ENCODE data around the gene PEAK1.

The PEAK1 gene

DNA sequence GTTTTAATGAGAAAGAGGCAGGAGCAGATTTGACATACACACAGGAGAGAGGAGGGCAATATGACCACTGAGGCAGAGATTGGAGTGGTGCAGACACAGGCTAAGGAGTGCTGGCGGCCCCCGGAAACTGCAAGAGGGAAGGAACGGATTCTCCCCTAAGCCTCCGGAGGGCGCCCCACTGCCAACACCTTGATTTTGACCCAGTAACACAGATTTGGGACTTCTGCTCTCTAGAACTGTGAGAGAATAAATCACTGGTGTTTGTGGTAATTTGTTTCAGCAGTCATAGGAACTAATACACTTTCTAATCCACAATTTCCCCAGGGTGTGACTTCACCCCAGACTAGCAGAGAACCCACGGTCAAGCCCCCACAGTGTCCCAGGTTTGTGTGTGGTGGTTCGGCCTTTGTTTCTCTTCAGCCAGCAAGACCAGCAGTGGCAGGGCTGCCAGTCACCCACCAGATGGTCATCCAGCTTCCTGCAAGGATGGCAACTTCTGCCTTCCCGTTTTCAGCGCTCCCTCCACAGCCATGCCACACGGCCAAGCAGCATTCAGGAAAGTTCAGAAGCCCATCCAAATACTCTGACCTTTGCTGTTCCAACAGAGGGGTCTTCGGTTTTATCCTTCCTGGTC lies 325.4 kb downstream of the PEAK1 start:
- DNase-seq = peak; percentile 26

DNA sequence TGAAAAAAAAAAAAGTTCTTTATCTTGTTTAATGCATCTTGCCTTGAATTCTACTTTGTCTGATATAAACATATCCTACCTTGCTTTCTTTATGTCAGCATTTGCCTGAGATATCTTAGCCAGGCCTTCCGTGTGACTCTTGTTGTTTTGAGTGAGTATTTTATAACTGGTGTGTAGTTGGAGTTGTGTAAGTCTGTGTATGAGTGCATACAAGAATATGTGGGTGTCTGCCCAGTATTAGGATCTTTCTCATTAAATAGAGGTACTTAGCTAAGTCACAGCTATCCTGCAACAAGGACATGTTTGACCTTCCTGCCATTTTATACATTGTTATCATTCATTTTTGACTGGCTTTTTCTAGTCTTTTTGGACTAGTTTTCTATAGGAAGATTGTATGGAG lies 326.5 kb downstream of the PEAK1 start:
- in situ Hi-C loops (cut with MboI; ENCODE audit: low pct_unique_long_range_greater_than_20kb, low sequenced_read_pairs) = no loop called here
- DNase-seq = no peak

More for the DNA sequence above, 325.4 kb downstream of the PEAK1 start:
- in situ Hi-C loops (cut with MboI; ENCODE audit: low pct_unique_long_range_greater_than_20kb, low sequenced_read_pairs) = no loop called here

DNA sequence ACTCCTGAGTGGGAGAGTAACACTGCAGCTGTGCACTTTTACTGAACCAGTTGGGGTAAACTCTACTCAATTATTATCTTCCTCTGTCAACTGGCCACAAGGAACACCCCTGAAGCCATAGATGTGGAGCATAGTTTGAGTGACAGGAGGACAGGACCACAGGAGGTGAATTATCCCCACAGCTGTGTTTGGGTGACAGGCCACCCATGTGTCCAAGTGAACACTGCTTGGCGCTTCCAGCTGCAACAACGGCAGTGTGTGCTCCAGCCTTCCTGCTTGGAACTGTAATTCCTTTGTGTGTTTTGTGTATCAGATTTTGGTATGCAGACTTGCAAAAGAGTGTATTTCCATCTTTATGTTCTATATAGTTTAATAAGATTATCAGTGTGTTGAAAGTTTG lies 328.8 kb downstream of the PEAK1 start:
- no peak for DNase-seq
- in situ Hi-C loops (cut with MboI; ENCODE audit: low pct_unique_long_range_greater_than_20kb, low sequenced_read_pairs) = no loop called here

DNA sequence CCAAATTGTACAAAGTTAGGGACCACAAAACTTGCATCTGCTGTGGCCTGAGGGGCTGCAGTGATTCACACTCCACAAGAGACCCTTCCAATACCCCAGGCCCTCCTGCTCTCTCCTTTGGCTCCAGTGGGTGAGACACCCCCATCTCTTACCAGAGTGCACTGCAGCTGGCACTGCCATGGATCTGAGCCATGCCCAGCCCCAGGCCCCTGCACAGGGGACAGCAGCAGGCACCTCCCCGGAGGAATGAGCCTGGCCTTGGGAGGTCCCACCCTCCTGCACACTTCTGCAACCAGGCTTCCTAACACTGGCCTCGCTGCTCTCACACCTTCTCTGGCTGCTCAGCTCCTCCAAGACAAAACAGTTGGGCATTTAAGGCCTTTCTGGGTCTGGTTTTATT lies 332.7 kb downstream of the PEAK1 start:
- no peak for DNase-seq
- in situ Hi-C loops (cut with MboI; ENCODE audit: low pct_unique_long_range_greater_than_20kb, low sequenced_read_pairs) = no loop called here

DNA sequence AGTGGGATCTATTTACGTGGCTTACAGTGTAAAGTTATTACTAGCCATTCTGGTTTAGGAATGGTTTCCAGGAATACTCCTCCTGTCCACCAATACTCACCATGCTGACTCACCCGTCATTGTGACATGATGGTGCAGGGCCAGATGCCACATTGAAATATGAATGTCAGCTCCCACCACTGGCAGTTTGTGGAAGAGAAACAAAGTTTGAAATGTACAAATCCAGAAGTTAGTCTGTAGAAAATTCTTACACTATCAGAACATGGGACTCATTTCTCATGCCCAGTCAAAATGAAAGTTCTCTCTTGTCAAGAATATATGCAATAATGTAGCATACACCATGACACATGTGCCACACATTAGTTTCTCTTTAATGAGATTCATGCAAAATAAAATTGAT lies 334.6 kb downstream of the PEAK1 start:
- no peak for DNase-seq
- in situ Hi-C loops (cut with MboI; ENCODE audit: low pct_unique_long_range_greater_than_20kb, low sequenced_read_pairs) = no loop called here

DNA sequence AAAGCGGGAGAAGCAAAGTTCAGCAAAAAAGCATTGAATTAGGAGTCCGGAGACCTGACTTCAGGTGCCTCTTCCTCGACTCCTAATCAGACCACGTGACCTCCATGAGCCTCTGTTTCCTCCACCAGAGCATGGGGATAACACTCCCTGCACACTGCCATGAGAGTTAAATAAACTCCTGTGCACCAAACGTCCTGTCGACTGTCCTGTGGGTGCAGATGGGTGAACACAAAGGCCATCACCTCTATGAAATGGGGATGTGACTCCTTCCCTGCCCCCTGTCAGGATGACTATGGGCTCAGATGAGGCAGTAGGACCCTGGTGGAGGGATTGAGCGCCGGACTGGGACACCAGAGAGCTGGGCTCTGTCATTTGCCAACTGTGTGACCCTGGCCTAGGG lies 335.5 kb downstream of the PEAK1 start:
- no peak for DNase-seq
- in situ Hi-C loops (cut with MboI; ENCODE audit: low pct_unique_long_range_greater_than_20kb, low sequenced_read_pairs) = no loop called here

DNA sequence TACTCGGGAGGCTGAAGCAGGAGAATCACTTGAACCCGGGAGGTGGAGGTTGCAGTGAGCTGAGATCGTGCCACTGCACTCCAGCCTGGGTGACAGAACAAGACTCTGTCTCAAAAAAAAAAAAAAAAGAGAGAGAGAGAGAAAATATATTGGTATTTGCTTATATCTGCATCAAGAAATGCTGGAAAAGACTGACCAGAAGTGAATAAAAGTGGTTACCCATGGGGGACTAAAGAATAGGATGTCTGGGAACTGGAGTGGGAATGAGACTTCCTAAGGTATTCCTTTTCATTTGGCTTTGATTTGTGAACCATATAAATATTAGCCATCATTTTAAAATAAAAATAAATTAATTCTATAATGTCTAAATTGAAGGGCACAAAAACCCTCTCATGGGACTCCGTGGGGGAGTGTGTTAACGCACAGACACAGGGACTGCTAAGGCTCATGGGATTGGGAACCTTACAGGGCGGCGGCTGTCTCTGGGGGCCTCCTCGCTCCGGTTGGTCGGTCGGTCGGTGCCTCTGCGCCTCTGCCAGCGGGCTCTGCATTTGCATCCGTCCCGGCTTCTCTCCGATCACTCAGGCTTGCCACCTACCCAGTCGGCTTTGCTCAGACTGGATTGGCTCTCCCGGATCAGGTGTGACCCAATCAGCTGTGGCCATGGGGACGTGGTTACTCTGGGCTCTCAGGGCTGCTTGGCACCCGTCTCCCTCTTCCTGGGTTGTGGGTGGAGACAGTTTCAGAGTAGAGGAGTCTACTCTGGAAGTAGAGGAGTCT lies 336.3 kb downstream of the PEAK1 start:
- in situ Hi-C loops (cut with MboI; ENCODE audit: low pct_unique_long_range_greater_than_20kb, low sequenced_read_pairs) = no loop called here
- no peak for DNase-seq

DNA sequence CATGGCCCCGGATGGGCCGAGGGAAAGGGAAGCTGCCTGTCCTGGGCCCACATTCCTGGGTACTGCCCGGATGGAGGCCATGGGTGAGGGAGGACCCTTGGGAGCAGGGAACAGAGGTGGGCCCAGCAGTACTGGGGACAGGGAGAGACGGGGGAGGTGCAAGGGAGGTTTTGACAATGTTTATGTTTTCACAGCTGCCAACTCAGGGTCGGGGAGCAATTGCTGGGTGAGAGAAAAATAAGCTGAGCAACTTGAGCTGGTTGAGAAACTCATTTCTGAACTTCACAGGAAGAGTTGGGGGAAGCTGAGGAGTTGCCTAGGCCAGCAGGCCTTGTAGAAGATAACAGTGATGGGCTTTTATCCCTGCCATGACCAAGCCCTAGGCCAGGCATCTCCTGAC lies 337.9 kb downstream of the PEAK1 start:
- in situ Hi-C loops (cut with MboI; ENCODE audit: low pct_unique_long_range_greater_than_20kb, low sequenced_read_pairs) = no loop called here
- DNase-seq = no peak

DNA sequence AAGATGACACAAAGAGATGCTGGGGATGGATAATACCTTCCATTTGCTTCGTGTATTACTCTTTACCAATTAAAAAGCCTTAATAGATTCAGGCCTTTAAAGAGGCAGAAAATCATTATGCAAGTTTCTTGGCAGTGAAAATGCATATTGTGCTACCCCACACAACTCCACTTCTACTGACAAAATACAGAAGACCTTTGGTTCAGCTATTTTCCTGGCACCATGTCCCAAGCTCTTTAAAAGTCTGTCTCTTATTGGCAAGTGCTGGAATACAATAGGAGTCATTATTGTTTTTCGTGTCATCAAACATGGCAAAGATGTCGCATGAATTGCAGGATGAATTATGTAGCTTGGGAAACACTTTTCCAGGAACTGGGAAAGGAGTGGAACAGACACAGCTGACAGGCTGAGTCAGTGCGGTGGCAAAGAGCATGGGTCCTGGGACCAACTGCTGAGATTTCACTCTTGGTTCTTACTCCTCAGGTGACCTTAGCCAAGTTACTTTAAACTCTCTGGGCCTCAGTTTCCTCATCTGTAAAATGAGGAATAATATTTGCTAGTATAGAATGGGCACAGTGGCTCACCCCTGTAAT lies 343.5 kb downstream of the PEAK1 start:
- in situ Hi-C loops (cut with MboI; ENCODE audit: low pct_unique_long_range_greater_than_20kb, low sequenced_read_pairs) = no loop called here
- DNase-seq = no peak

DNA sequence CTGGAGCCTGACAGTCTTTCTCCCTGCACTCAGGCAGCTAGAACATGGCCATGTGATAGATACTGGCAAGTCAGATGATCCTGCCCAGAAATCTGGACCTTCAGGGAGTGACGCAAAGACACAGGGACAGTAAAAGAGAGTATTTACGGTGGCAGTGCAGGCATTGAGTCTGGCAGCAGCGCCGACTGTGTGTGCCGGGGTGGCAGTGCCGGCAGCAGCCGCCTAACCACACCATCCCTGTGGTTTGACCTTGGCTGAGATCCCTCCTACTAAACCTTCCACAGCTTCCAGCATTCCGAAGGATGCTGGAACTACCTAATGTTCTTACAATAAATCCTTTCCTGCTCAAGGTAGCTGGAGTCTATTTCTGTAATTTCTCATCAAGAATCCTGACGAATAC lies 344.4 kb downstream of the PEAK1 start:
- in situ Hi-C loops (cut with MboI; ENCODE audit: low pct_unique_long_range_greater_than_20kb, low sequenced_read_pairs) = no loop called here
- no peak for DNase-seq

DNA sequence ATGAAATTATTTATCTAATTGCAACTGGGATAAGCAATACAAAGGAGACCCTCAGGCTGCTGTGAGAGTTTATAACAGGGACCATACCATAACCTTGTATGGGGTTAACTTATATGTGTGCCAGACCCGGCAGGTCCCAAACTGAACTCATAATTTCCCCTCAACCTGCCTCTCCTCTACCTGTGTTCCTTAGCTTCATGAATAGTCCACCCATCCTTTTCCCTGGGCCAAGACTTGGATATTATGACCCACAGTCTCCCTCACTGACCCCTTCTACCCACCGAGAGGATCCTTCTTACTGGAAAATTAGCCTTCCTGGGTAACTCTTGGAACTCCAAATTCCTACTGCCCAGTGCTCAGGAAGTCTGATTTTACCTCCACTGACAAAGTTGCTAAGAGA lies 345.6 kb downstream of the PEAK1 start:
- in situ Hi-C loops (cut with MboI; ENCODE audit: low pct_unique_long_range_greater_than_20kb, low sequenced_read_pairs) = no loop called here
- no peak for DNase-seq

DNA sequence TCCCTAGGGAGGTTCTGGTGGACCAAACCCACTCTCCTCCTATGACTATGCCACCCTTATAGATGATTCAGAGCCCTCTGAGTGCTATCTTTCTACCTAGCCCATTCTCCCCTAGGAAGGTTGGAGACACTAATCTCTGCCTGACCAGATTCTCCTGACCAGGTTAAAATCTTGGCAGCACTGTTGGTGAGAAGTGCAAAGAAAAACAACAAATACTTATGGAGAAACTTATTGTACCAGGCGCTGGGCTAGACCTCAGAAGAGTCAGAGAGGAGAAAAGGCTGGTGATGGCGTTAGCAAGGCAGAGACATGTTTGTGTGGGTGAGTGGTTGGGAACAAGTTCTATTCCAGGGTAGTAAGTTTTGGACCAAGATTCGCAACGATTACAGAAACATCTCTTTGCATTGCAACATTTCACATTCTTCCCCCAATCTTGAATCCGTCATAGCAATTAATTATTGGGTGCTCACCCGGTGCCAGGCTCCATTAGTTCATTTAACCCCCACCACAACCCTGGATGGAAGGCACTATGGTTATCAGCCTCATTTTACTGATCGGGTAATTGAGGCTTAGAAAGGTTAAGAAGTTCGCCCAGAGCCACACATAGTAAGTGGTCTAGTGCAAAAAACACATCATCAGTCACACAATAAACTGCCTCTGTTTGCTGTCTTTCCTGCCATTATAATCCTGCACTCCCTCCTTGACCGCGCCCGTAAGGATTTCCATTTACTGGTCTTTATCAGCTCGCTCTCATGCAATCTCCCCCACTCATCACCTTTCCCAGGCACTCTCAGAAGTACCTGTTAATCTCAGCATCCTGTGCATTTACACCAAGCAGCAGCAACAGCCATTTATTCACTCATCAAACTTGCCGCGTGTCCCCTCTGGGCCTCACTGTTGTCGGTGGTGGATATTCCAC lies 348.3 kb downstream of the PEAK1 start:
- in situ Hi-C loops (cut with MboI; ENCODE audit: low pct_unique_long_range_greater_than_20kb, low sequenced_read_pairs) = no loop called here
- DNase-seq = no peak

DNA sequence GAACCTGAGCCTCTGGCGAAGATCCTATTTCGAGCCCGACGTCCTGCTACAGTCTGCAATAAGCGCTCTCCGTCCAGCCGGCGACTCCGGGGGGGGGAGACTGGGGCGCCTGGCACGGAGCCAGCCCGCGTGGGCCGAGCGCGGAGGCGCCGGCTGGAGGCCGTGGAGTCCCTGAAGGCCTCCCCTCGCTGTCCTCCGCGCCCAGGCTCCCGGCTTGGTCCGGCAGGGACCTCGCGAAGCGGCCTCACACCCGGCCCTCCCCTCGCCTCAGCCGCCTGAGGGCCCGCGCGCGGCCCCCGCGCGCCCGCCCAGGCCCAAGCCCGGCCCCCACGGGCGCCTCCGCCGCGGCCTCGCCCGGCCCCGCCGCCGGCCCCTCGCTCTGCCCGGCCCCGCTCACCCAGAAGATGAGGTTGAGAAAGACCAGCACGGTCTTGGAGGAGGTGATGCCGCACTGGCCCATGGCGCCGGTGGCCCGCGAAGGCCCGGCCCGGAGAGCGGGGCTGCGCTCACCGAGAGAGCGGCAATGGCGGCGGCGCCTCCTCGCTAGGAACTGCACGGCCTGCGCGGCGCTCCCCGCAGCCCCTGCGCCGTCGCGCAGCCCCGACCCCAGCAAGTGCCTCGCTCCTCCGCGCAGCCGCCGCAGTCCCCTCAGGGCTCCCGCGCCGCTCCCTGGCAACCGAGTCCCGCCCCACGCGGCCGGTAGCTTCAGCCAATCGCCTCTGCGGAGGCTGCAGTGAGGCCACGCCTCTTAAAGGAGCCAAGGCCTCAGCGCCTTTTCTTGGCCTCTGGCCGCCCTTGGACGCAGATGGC lies 349.2 kb downstream of the PEAK1 start, which contains the start of gene TSPAN3:
Gene TSPAN3 (minus strand): TSS at position 615 of the 810 bp plus-strand sequence. CDS start 155 bp downstream, at position 460.
- in situ Hi-C loops (cut with MboI; ENCODE audit: low pct_unique_long_range_greater_than_20kb, low sequenced_read_pairs) = no loop called here
- DNase-seq = peak; percentile 96

DNA sequence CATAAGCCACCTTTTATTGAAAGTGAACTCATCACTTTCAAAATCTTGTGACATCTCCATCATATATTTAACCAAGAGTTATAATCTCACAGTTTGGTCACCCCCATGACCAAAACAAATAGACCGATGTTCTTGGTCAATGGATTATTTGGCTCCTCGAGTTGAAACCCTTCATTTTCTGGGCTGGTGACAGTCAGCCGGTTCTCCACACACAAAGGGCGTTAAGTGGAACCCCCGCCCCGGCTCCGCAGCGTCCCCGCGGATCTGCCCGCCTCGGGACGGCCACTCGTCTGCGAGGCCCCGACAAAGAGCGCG lies 349.8 kb downstream of the PEAK1 start:
- in situ Hi-C loops (cut with MboI; ENCODE audit: low pct_unique_long_range_greater_than_20kb, low sequenced_read_pairs) = no loop called here
- no peak for DNase-seq

DNA sequence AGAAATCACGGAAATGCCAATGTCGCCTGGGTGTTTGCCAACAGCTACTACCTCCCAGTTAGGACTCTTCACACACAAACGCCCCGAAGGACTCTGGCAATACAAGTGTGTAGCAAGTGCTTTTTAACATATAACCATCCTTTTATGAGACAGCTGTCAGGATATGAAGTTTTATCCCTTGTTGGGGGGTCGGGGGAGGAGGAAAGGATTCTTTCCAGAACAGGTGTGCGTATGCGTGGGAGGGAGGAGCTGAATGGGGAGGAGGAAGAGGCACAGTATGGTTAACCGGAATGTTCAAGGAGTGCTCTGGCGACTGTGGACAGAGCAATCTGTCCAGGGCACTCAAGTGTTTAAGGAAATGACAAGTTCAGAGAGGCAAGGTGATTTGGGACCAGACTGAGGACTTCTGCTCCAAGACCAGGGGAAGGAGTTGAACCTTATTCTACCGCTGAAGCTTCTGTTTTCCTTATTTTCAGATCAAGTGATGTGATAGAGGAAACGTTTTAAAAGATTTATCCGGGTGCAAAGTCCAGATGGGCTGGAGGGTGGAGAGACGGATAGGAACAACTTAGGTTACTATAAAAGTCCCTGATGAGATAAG lies 350.3 kb downstream of the PEAK1 start:
- in situ Hi-C loops (cut with MboI; ENCODE audit: low pct_unique_long_range_greater_than_20kb, low sequenced_read_pairs) = no loop called here
- DNase-seq = peak; percentile 66

DNA sequence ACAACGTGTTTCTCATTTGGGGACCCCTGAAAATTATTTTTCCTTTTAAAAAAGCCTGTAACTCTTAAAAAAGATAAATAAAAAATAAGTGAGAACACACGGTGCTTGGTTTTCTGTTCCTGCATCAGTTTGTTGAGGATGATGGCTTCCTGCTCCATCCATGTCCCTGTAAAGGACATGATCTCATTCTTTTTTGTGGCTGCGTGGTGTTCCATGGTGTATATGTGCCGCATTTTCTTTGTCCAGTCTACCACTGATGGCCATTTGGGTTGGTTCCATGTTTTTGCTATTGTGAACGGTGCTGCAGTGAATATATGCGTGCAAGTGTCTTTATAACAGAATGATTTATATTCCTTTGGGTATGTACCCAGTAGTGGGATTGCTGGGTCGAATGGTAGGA lies 351.3 kb downstream of the PEAK1 start:
- no peak for DNase-seq

DNA sequence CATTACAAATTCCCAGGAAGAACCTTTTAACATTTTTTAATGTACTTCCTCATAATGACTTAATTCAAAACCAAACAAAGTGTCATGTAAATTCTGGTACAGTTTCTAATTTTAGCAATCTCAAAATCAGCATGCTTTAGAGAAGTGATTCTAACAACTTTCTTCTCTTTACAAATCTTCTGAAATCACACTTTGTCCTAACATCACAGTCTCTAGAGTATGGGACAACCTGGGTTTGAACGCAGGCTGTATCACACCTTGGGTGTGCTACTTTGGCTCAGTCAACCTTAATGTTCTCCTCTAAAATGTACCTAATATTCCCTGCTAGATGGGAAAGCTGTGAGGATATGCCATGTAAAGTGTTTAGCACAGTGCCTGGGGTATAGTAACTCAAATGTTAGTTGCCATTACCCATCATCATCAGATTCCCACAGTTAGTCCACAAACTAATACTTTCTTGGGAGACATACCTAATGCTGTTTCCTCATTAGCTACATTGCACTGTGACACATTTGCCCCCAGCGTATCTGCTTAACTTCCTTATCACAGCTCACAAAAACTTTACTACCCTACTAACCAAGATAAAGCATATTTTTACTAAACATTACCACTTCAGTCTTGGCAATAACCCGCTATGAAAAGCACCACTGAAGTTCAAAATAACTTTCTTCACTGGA lies 352.1 kb downstream of the PEAK1 start:
- no peak for DNase-seq
- in situ Hi-C loops (cut with MboI; ENCODE audit: low pct_unique_long_range_greater_than_20kb, low sequenced_read_pairs) = no loop called here

More for the DNA sequence above, 351.3 kb downstream of the PEAK1 start:
- in situ Hi-C loops (cut with MboI; ENCODE audit: low pct_unique_long_range_greater_than_20kb, low sequenced_read_pairs) = no loop called here
